ENCODE data around the gene NAXD.

Gene NAXD

DNA sequence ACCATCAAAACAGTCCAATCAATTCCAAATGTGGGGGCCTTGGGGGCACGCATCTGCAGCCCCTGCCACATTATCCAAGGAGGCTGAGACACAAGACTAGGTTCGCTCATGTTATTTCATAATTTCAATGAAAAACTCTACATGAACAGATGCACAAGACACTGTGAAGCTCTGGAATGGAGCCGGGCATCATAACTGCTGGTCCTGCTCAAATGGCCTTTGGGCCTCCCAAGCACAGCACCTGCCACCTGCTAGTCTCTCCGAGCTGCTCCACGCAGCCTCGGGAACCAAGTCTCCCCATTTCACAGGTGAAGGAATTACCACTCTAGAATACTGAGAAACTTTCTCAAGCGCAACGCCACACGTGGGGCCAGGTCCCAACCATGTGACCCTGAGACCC is 73.7 kb downstream of the NAXD start:
- no peak overlapping the region for H3K4me3 ChIP-seq (ENCODE audit: control insufficient read depth, low read depth, low read length)
- no peak for DNase-seq (ENCODE audit: low read depth)
- TF ChIP-seq CTCF (conservative IDR thresholded peaks at IDR 0.05; ENCODE audit: control insufficient read depth, insufficient read depth, low read depth, low read length) = no peak
